DOHH2 (cell line): ENCODE measurements around the gene C11orf42.

ENCODE experiments used
- H3F3A ChIP-seq: fragments of 200-600 bp; sonication (generic), shearing (Covaris generic); 2 replicates; pipeline ENCODE4 v1.6.0; 2016; ENCODE audit warnings: antibody characterized with exemption, mild to moderate bottlenecking; ENCODE audit not compliant: control insufficient read depth, insufficient read depth
- H3K27ac ChIP-seq: fragments of 200-600 bp; sonication (generic); 2 replicates; pipeline ENCODE4 v1.5.1; 2014; ENCODE audit warnings: low read depth, mild to moderate bottlenecking, low read length, moderate library complexity
- H3K27me3 ChIP-seq: fragments of 200-600 bp; sonication (generic); 2 replicates; pipeline ENCODE4 v1.6.1; 2014; ENCODE audit warnings: mild to moderate bottlenecking, low read length, mixed read lengths; ENCODE audit not compliant: control insufficient read depth
- H3K36me3 ChIP-seq: fragments of 200-600 bp; sonication (generic); 2 replicates; pipeline ENCODE4 v1.6.1; 2014; ENCODE audit warnings: mild to moderate bottlenecking, low read length, moderate library complexity, mixed read lengths; ENCODE audit not compliant: control insufficient read depth
- H3K4me1 ChIP-seq: fragments of 200-600 bp; sonication (generic); 2 replicates; pipeline ENCODE4 v1.6.1; 2014; ENCODE audit warnings: mild to moderate bottlenecking, low read length, mixed read lengths; ENCODE audit not compliant: control insufficient read depth
- H3K4me2 ChIP-seq: fragments of 200-600 bp; sonication (generic); 2 replicates; pipeline ENCODE4 v1.6.0; 2014; ENCODE audit warnings: mild to moderate bottlenecking, low read length, moderate library complexity
- H3K4me3 ChIP-seq: fragments of 200-600 bp; sonication (generic); 2 replicates; pipeline ENCODE4 v1.5.1; 2014; ENCODE audit warnings: mild to moderate bottlenecking, low read length, mixed read lengths
- H3K79me2 ChIP-seq: fragments of 200-600 bp; sonication (generic); 2 replicates; pipeline ENCODE4 v1.6.1; 2014; ENCODE audit warnings: mild to moderate bottlenecking, low read length, mixed read lengths; ENCODE audit not compliant: control insufficient read depth
- H3K9me2 ChIP-seq: fragments of 200-600 bp; sonication (generic); replicated peaks from 2 replicates; pipeline ENCODE4 v1.6.1; 2014; ENCODE audit warnings: mild to moderate bottlenecking, low read length, mixed read lengths; ENCODE audit not compliant: control insufficient read depth
- H3K9me3 ChIP-seq: fragments of 200-600 bp; sonication (generic); 2 replicates; pipeline ENCODE4 v1.6.1; 2014; ENCODE audit warnings: antibody characterized with exemption, low read length, mixed read lengths; ENCODE audit not compliant: control insufficient read depth, insufficient read depth
- H4K20me1 ChIP-seq: fragments of 200-600 bp; sonication (generic); 2 replicates; pipeline ENCODE4 v1.6.0; 2014; ENCODE audit warnings: low read depth, mild to moderate bottlenecking, antibody characterized with exemption, low read length, moderate library complexity; ENCODE audit not compliant: control insufficient read depth, insufficient read depth
- CTCF ChIP-seq: fragments of 200-600 bp; sonication (generic); IDR thresholded peaks from one replicate; pipeline ENCODE4 v1.5.1; 2014; ENCODE audit warnings: antibody characterized with exemption, mild to moderate bottlenecking, low read depth, low read length; ENCODE audit not compliant: poor library complexity, severe bottlenecking
- EZH2phosphoT487 ChIP-seq: fragments of 200-600 bp; sonication (generic); IDR thresholded peaks from 2 replicates; pipeline ENCODE4 v1.6.1; 2017; ENCODE audit warnings: borderline replicate concordance, mild to moderate bottlenecking, antibody characterized with exemption, low read length, moderate library complexity, mixed read lengths

C11orf42 gene

DNA sequence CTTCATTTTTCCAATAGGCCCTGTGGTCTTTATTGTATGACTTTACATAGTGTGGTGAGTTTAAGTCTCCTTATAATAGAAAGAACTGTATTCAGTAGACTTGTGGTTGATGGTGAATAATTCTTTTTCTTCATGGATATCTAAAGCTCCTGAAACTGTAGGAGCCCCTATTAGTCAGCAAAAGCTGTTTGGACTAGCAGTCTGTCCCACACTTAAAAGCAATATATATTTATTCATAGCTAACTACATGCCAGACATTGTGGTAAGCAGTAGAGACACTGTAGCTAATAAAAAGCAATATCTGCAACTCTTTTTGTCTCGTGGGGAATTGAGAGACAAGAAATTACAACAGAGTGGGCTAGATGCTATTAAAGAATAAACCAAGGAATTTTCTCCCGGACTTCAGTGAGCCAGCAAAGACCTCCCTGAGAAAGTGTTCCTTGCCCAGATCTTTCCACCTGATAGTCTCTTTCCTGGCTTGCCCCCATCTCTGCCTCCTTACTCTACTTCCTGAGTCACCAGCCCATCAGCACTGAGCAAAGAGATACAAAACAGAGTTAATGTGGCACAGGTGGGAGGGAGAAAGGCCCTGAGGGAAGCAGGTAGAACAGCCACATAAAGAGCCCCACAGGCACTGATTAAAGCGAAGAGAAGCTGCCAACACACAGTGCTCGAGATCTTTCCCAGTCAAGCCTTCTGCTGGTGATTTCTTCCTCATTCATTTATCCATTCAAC lies 7.7 kb upstream of the C11orf42 start:
- H3K4me1 ChIP-seq: no peaks in the 10 kb centered on the region
- H3K27ac ChIP-seq: no peak overlapping the region
- no peaks in the 10 kb centered on the region for H3K36me3 ChIP-seq
- no peak for TF ChIP-seq EZH2phosphoT487
- TF ChIP-seq CTCF: no peak
- H3K4me2 ChIP-seq: no peak overlapping the region
- H3K27me3 ChIP-seq: peaks cover 16% of the 10 kb centered on the region
- H3F3A ChIP-seq: no peaks in the 10 kb centered on the region
- no peaks in the 10 kb centered on the region for H3K79me2 ChIP-seq
- no peak overlapping the region for H3K4me3 ChIP-seq
- no peaks in the 10 kb centered on the region for H4K20me1 ChIP-seq
- no peaks in the 10 kb centered on the region for H3K9me3 ChIP-seq
- no peaks in the 10 kb centered on the region for H3K9me2 ChIP-seq

- no peaks in the 10 kb centered on the region for H3K9me2 ChIP-seq
- no peak for TF ChIP-seq EZH2phosphoT487
- no peak for TF ChIP-seq CTCF
- no peaks in the 10 kb centered on the region for H3K36me3 ChIP-seq
- no peaks in the 10 kb centered on the region for H3K9me3 ChIP-seq
- H3K4me3 ChIP-seq: no peak within 1 kb of the TSS
- H3K27ac ChIP-seq: no peak within 1 kb of the TSS
- H3K4me2 ChIP-seq: no peak within 1 kb of the TSS
- peaks cover 12% of the 10 kb centered on the region for H3K27me3 ChIP-seq
- no peaks in the 10 kb centered on the region for H4K20me1 ChIP-seq
- no peaks in the 10 kb centered on the region for H3K79me2 ChIP-seq
- no peaks in the 10 kb centered on the region for H3K4me1 ChIP-seq
- no peaks in the 10 kb centered on the region for H3F3A ChIP-seq
Measured at GRCh38 chr11:6199174-6199810, 6.1 kb upstream of the C11orf42 start, which contains the start of gene OR52W1. OR52W1 (plus strand) TSS chr11:6199224; CDS start chr11:6199224, 0 bp downstream.

DNA sequence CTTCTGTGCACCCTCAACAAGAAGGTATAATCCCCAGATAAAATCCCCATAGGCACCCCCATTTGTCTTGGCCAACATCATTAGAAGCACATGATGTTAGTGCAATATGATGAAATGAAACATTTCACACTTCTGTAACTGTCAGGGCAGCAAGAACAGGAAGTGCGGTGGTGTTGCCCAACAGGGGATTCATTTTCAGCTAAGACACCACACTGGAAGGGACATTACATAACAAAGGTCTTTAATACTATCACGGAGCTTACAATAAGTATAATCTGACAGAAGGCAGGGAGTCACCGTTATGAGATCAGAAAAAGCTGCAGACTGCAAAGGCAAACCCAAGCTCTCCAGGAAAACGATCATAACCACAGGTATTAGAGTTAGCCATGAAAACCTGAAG lies 4.4 kb upstream of the C11orf42 start:
- no peak overlapping the region for H3K27ac ChIP-seq
- H3K27me3 ChIP-seq: peaks cover 3% of the 10 kb centered on the region
- 0 out of 2 replicates have a peak, but pooled peaks cover 3% of the 10 kb centered on the region for H3K36me3 ChIP-seq
- no peaks in the 10 kb centered on the region for H3K9me3 ChIP-seq
- no peak overlapping the region for H3K4me2 ChIP-seq
- H4K20me1 ChIP-seq: no peaks in the 10 kb centered on the region
- no peaks in the 10 kb centered on the region for H3K4me1 ChIP-seq
- H3K9me2 ChIP-seq: no peaks in the 10 kb centered on the region
- TF ChIP-seq EZH2phosphoT487 (no peak), CTCF (no peak)
- no peaks in the 10 kb centered on the region for H3K79me2 ChIP-seq
- H3K4me3 ChIP-seq: no peak overlapping the region
- no peaks in the 10 kb centered on the region for H3F3A ChIP-seq
